ENCODE measurements around the gene ABCC1.
"Not testable (repeated sequence)": the region's sequence is repeated elsewhere in the genome, so short reads cannot be mapped to it uniquely, and the experiment has no call there.

The ABCC1 gene

GRCh38 chr16:16159662-16160061 is 210.2 kb downstream of the ABCC1 start:
- DNase-seq (ENCODE audit: low read depth) = no peak

- DNase-seq (ENCODE audit: low read depth) = no peak
Observed at GRCh38 chr16:16161319-16161718, 211.9 kb downstream of the ABCC1 start.

GRCh38 chr16:16161840-16162239 is 212.4 kb downstream of the ABCC1 start:
- not testable (repeated sequence) for DNase-seq (ENCODE audit: low read depth)

GRCh38 chr16:16162591-16162990 is 213.2 kb downstream of the ABCC1 start:
- DNase-seq (ENCODE audit: low read depth) = no peak

- no peak for DNase-seq (ENCODE audit: low read depth)
Observed at GRCh38 chr16:16163109-16163508, 213.7 kb downstream of the ABCC1 start.

- no peak for DNase-seq (ENCODE audit: low read depth)
Observed at GRCh38 chr16:16163571-16163970, 214.2 kb downstream of the ABCC1 start.

- DNase-seq (ENCODE audit: low read depth) = no peak
Observed at GRCh38 chr16:16164243-16164642, 214.8 kb downstream of the ABCC1 start.

GRCh38 chr16:16166085-16166484 is 216.7 kb downstream of the ABCC1 start:
- no peak for DNase-seq (ENCODE audit: low read depth)

GRCh38 chr16:16166949-16167348 is 217.5 kb downstream of the ABCC1 start:
- no peak for DNase-seq (ENCODE audit: low read depth)

- DNase-seq (ENCODE audit: low read depth) = no peak
Observed at GRCh38 chr16:16167927-16168326, 218.5 kb downstream of the ABCC1 start.

- DNase-seq (ENCODE audit: low read depth) = no peak
Observed at GRCh38 chr16:16168431-16168830, 219.0 kb downstream of the ABCC1 start.

GRCh38 chr16:16169615-16170014 is 220.2 kb downstream of the ABCC1 start:
- DNase-seq (ENCODE audit: low read depth) = no peak

GRCh38 chr16:16171332-16171919 is 222.0 kb downstream of the ABCC1 start:
- DNase-seq (ENCODE audit: low read depth) = no peak

GRCh38 chr16:16172991-16173390 is 223.6 kb downstream of the ABCC1 start:
- no peak for DNase-seq (ENCODE audit: low read depth)

GRCh38 chr16:16175296-16175695 is 225.9 kb downstream of the ABCC1 start:
- DNase-seq (ENCODE audit: low read depth) = no peak

- no peak for DNase-seq (ENCODE audit: low read depth)
Observed at GRCh38 chr16:16176328-16176727, 226.9 kb downstream of the ABCC1 start.

- no peak for DNase-seq (ENCODE audit: low read depth)
Observed at GRCh38 chr16:16178455-16179162, 229.2 kb downstream of the ABCC1 start.

- not testable (repeated sequence) for DNase-seq (ENCODE audit: low read depth)
Observed at GRCh38 chr16:16181748-16182147, 232.3 kb downstream of the ABCC1 start.

- DNase-seq (ENCODE audit: low read depth) = no peak
Observed at GRCh38 chr16:16182918-16183317, 233.5 kb downstream of the ABCC1 start.

- no peak for DNase-seq (ENCODE audit: low read depth)
Observed at GRCh38 chr16:16183562-16183961, 234.1 kb downstream of the ABCC1 start.

- no peak for DNase-seq (ENCODE audit: low read depth)
Observed at GRCh38 chr16:16184594-16184993, 235.2 kb downstream of the ABCC1 start.

- no peak for DNase-seq (ENCODE audit: low read depth)
Observed at GRCh38 chr16:16185095-16185494, 235.7 kb downstream of the ABCC1 start.

GRCh38 chr16:16186820-16187219 is 237.4 kb downstream of the ABCC1 start:
- DNase-seq (ENCODE audit: low read depth) = no peak

- DNase-seq (ENCODE audit: low read depth) = no peak
Observed at GRCh38 chr16:16188827-16189226, 239.4 kb downstream of the ABCC1 start.
